Measurements from ENCODE around the gene ZNF282. TPM values are rescaled to one million over a fixed set of nuclear protein-coding genes. Genes with fewer than 3 reads are reported as not detected.

Gene ZNF282
- total and polyA plus RNA-seq, 3 experiments from 2014 or later, result 1.5 to 36.6 (median 35.8) TPM

DNA sequence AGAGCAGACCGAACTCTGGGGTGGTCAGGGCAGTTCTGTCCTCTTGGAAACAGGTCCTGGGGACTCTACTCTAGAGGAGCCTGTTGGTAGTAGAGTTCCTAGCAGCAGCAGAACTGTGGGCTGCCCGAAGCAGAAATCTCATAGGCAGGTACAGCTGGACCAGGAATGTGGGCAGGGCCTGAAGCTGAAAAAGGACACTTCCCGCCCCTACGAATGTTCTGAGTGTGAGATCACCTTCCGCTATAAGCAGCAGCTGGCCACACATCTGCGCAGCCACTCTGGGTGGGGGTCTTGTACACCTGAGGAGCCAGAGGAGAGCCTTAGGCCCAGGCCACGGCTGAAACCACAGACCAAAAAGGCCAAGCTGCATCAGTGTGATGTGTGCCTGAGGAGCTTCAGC is 58.3 kb downstream of the ZNF282 start:
- POLR2A ChIA-PET, result no interaction called here

DNA sequence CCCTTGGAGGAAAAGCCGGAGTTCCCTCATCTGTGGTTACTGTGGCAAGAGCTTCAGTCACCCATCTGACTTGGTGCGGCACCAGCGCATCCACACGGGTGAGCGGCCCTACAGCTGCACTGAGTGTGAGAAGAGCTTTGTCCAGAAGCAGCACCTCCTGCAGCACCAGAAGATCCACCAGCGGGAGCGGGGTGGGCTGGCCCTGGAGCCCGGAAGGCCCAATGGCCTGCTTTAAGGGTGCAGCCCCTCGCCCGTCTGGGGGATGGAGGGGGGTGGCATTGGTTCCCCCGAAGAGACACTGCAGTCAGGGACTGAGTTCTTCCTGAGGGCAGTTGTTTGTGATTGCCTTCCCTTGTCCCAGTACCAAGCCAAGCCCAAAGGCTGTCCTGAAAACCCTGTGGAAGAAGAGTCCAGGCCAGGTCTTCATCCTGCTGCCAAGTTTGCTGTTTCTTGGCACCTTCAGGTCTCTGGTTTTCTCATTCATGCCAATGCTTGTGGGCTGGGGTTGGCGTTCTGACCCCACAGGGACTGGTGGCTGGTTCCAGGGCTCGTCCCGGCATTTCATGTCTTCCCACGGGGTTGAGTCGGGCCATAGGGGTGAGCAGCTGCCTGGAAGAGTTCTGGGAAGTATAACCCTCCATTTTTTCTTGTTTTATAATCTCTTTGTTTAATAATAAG is 59.0 kb downstream of the ZNF282 start:
- Histone ChIP-seq H3K9me3 (ENCODE audit: low read length) (no peaks in the 10 kb centered on the region), H3K36me3 (ENCODE audit: insufficient read depth, low read length) (peaks cover 41% of the 10 kb centered on the region), H3K27me3 (ENCODE audit: insufficient read depth, low read length, poor library complexity, severe bottlenecking) (no peaks in the 10 kb centered on the region), H3K27ac (ENCODE audit: low read depth, low read length) (no peak overlapping the region), H3K4me1 (ENCODE audit: insufficient read depth, low read length) (no peaks in the 10 kb centered on the region), H3K4me3 (ENCODE audit: low read length) (no peak overlapping the region)
- Mint-ChIP-seq H3K36me3 (peaks cover 0 to 59% (median 16%) of the 10 kb centered on the region in 3 donors), H3K4me1 (peaks cover 0 to 8% (median under 1%) of the 10 kb centered on the region in 3 donors), H3K9me3 (no peaks in the 10 kb centered on the region), H3K27me3 (no peaks in the 10 kb centered on the region), H3K27ac (peak overlapping the region in 1 of 8 donors; percentile 43), H3K4me3 (no peak overlapping the region)
- ChIA-PET POLR2A (no interaction called here), CTCF (interaction anchor here (1.2 kb wide), 1 partner anchor 31 kb away, joined by 3 read pairs; no protein-coding TSS in a partner anchor)
- no peak for DNase-seq

More for the DNA sequence above, 58.3 kb downstream of the ZNF282 start:
- Histone ChIP-seq H3K27me3 (ENCODE audit: insufficient read depth, low read length, poor library complexity, severe bottlenecking) (no peaks in the 10 kb centered on the region), H3K27ac (ENCODE audit: low read depth, low read length) (no peak overlapping the region), H3K36me3 (ENCODE audit: insufficient read depth, low read length) (peaks cover 41% of the 10 kb centered on the region), H3K4me3 (ENCODE audit: low read length) (no peak overlapping the region), H3K4me1 (ENCODE audit: insufficient read depth, low read length) (no peaks in the 10 kb centered on the region), H3K9me3 (ENCODE audit: low read length) (no peaks in the 10 kb centered on the region)
- peaks cover 0 to 61% (median 16%) of the 10 kb centered on the region in 3 donors for H3K36me3 Mint-ChIP-seq
- CTCF ChIA-PET, result interaction anchor here (1.2 kb wide), 1 partner anchor 31 kb away, joined by 3 read pairs; no protein-coding TSS in a partner anchor
- no peak overlapping the region for H3K4me3 Mint-ChIP-seq
- no peaks in the 10 kb centered on the region for H3K27me3 Mint-ChIP-seq
- DNase-seq, result no peak
- no peak overlapping the region for H3K27ac Mint-ChIP-seq
- H3K9me3 Mint-ChIP-seq, result no peaks in the 10 kb centered on the region
- peaks cover 2 to 15% (median 6%) of the 10 kb centered on the region in 3 donors for H3K4me1 Mint-ChIP-seq

DNA sequence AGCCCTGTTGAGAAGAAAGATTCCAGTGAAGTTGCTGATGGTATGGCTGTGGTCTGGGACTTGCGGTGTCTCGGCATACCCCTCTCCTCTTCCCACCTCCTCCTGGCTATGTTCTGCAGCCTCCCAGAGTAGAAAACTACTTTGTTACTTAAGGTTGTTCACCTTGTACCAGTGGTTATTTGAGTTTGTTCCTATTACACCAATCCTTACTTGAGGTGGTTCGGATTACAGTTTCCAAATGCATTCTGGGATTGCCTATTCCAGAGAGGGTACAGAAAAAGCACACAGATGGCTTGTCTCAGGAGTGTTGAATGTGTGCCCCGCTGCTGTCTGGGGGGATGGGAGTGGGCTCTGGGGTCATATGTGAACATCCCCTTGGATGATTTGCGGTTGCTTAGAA is 59.8 kb downstream of the ZNF282 start:
- H3K27me3 ChIP-seq (ENCODE audit: insufficient read depth, low read length, poor library complexity, severe bottlenecking), result no peaks in the 10 kb centered on the region
- no peaks in the 10 kb centered on the region for H3K4me1 ChIP-seq (ENCODE audit: insufficient read depth, low read length)
- peaks cover 38% of the 10 kb centered on the region for H3K36me3 ChIP-seq (ENCODE audit: insufficient read depth, low read length)
- no peak overlapping the region for H3K27ac ChIP-seq (ENCODE audit: low read depth, low read length)
- no peak overlapping the region for H3K4me3 ChIP-seq (ENCODE audit: low read length)
- peak overlapping the region in 2 of 8 donors; percentile 19 to 51 for H3K27ac Mint-ChIP-seq
- no peak for DNase-seq
- H3K4me1 Mint-ChIP-seq, result peaks cover 0 to 8% (median 0%) of the 10 kb centered on the region in 3 donors
- H3K36me3 Mint-ChIP-seq, result peaks cover 0 to 56% (median 16%) of the 10 kb centered on the region in 3 donors
- POLR2A ChIA-PET, result no interaction called here
- CTCF ChIA-PET, result no interaction called here
- no peaks in the 10 kb centered on the region for H3K9me3 Mint-ChIP-seq
- H3K27me3 Mint-ChIP-seq, result no peaks in the 10 kb centered on the region
- no peak overlapping the region for H3K4me3 Mint-ChIP-seq
- H3K9me3 ChIP-seq (ENCODE audit: low read length), result no peaks in the 10 kb centered on the region

- Mint-ChIP-seq H3K4me3 (peak overlapping the region in 1 of 7 donors; percentile 31), H3K27ac (peak overlapping the region in 1 of 8 donors; percentile 54), H3K27me3 (no peaks in the 10 kb centered on the region), H3K9me3 (no peaks in the 10 kb centered on the region), H3K36me3 (peaks cover 0 to 48% (median 16%) of the 10 kb centered on the region in 3 donors), H3K4me1 (peaks cover 5 to 15% (median 6%) of the 10 kb centered on the region in 3 donors)
- Histone ChIP-seq H3K27me3 (ENCODE audit: insufficient read depth, low read length, poor library complexity, severe bottlenecking) (no peaks in the 10 kb centered on the region), H3K9me3 (ENCODE audit: low read length) (no peaks in the 10 kb centered on the region), H3K4me1 (ENCODE audit: insufficient read depth, low read length) (peaks cover 5% of the 10 kb centered on the region), H3K4me3 (ENCODE audit: low read length) (no peak overlapping the region), H3K36me3 (ENCODE audit: insufficient read depth, low read length) (peaks cover 32% of the 10 kb centered on the region), H3K27ac (ENCODE audit: low read depth, low read length) (no peak overlapping the region)
- CTCF ChIA-PET, result no interaction called here
- DNase-seq, result no peak
- POLR2A ChIA-PET, result no interaction called here
Measured at GRCh38 chr7:149256568-149256967, 61.2 kb downstream of the ZNF282 start.

DNA sequence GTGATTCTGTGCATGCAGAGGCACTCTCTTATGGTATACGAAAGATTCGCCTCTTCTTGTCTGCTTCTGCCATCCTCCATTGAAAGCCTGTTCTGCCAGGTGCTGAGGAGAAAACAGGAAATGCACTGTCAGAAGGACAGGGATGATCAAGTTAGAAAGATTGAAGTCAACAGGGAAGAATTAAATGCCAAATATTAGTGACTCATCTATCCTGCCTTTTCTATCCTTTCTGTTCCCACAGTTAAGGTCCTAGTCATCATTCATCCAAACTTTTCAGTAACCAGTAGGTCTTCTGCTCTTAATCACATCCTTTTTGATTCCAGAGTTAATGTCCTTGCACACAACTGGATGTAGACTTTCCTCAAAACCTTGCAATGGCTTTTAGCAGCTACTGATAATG is 61.8 kb downstream of the ZNF282 start:
- H3K4me1 Mint-ChIP-seq, result peaks cover 6 to 17% (median 8%) of the 10 kb centered on the region in 3 donors
- no peaks in the 10 kb centered on the region for H3K27me3 Mint-ChIP-seq
- POLR2A ChIA-PET, result no interaction called here

DNA sequence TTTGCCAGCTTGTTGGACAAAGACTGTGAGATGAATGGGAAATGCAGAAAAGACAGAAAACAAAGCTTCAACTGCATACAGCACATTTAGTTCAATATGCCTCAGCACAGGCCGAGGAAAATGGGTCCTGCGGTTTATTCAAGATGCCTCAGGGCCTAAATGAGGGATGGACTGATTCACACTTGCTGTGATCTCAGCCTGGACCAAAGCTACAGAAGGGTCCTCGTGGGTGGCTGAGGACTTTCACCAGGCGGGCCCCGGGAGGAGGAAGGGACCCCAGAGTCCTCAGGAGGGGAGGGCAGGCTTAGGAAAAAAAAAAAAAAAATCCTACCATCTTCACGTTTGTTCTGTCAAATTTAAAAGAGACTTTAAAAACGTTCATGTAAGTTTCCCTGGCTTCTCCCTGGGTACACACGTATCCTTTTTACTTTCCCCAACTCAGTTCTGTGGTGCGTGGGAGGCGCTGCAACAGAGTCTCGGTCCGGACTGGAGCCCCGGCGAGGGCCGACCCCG is 66.0 kb downstream of the ZNF282 start:
- peaks cover 0 to 26% (median 5%) of the 10 kb centered on the region in 3 donors for H3K36me3 Mint-ChIP-seq
- no peak for DNase-seq
- peak overlapping the region; percentile 87 to 97 (median 93) for H3K27ac Mint-ChIP-seq
- H3K27me3 Mint-ChIP-seq, result no peaks in the 10 kb centered on the region
- ChIA-PET POLR2A (interaction anchor here (0.5 to 2.1 kb wide), 5 partner anchors 23 to 364 kb away, joined by 3 to 26 read pairs (median 7); partner anchors contain the start of gene ZNF777), CTCF (interaction anchor here (0.6 to 3.9 kb wide), 19 partner anchors 10 to 235 kb away, joined by 3 to 46 read pairs (median 4); partner anchors contain the start of genes ZNF212, ZNF282 and ZNF398)
- Histone ChIP-seq H3K4me3 (ENCODE audit: low read length) (peak overlapping the region; percentile 75), H3K9me3 (ENCODE audit: low read length) (no peaks in the 10 kb centered on the region), H3K27ac (ENCODE audit: low read depth, low read length) (peak overlapping the region; percentile 50), H3K36me3 (ENCODE audit: insufficient read depth, low read length) (peaks cover 6% of the 10 kb centered on the region), H3K4me1 (ENCODE audit: insufficient read depth, low read length) (peaks cover 24% of the 10 kb centered on the region), H3K27me3 (ENCODE audit: insufficient read depth, low read length, poor library complexity, severe bottlenecking) (no peaks in the 10 kb centered on the region)
- no peaks in the 10 kb centered on the region for H3K9me3 Mint-ChIP-seq
- peak overlapping the region; percentile 79 to 89 (median 87) for H3K4me3 Mint-ChIP-seq
- peaks cover 27 to 50% (median 36%) of the 10 kb centered on the region in 3 donors for H3K4me1 Mint-ChIP-seq

More for the DNA sequence above, 61.8 kb downstream of the ZNF282 start:
- H3K27ac ChIP-seq (ENCODE audit: low read depth, low read length), result no peak overlapping the region
- peaks cover 6% of the 10 kb centered on the region for H3K4me1 ChIP-seq (ENCODE audit: insufficient read depth, low read length)
- CTCF ChIA-PET, result no interaction called here
- H3K36me3 ChIP-seq (ENCODE audit: insufficient read depth, low read length), result peaks cover 27% of the 10 kb centered on the region
- no peak overlapping the region for H3K4me3 ChIP-seq (ENCODE audit: low read length)
- no peaks in the 10 kb centered on the region for H3K27me3 ChIP-seq (ENCODE audit: insufficient read depth, low read length, poor library complexity, severe bottlenecking)
- peaks cover 0 to 43% (median 14%) of the 10 kb centered on the region in 3 donors for H3K36me3 Mint-ChIP-seq
- no peak overlapping the region for H3K4me3 Mint-ChIP-seq
- H3K27ac Mint-ChIP-seq, result peak overlapping the region in 3 of 8 donors; percentile 2 to 82 (median 21)
- H3K9me3 Mint-ChIP-seq, result no peaks in the 10 kb centered on the region
- no peak for DNase-seq
- H3K9me3 ChIP-seq (ENCODE audit: low read length), result no peaks in the 10 kb centered on the region

DNA sequence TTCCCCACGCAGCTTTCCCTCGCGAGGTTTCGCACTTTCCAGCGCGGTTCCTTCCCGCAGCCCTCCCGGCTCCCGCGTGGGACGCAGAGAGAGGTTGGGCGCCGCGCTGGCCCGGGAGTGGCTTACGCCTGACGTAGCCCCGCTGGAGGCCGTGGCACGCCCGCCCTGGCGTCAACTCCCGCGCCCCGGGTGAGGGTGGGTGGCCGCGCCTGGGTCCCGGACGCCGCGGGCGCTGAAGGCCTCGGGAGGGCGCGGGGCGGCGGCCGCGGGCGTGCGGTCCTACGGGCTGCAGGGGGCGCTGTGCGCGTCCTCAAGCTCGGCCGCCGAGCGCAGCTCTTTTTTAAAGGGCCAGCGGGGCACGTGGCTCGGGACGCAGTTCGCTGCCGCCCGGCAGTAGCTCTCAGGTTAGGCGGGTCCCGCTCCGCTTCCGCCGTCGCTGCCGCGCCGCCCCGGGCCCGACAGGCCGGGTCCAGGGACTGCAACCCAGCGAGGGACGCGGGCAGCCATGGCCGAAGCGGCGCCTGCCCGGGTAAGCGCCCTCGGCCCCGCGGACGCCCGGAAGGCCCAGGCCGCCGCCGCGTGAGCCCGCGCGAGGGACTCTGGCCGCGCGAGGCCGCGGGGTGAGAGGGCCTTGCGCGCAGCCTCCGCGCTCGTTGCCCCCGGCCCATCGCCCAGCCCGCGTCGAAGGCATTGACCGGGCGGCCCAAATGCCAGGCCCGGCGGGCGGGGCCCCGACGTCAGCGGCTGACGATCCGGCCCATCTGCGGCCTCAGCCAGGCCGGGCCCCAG is 66.7 kb downstream of the ZNF282 start, which contains the start of gene ZNF783:
ZNF783 (plus strand) TSS at position 368 of the 789 bp plus-strand sequence; CDS start at position 506, 138 bp downstream.
- peak within 1 kb of the TSS; percentile 50 for H3K27ac ChIP-seq (ENCODE audit: low read depth, low read length)

More for the DNA sequence above, 66.7 kb downstream of the ZNF282 start, which contains the start of gene ZNF783:
- no peaks in the 10 kb centered on the region for H3K9me3 Mint-ChIP-seq
- Histone ChIP-seq H3K36me3 (ENCODE audit: insufficient read depth, low read length) (peaks cover 11% of the 10 kb centered on the region), H3K4me1 (ENCODE audit: insufficient read depth, low read length) (peaks cover 24% of the 10 kb centered on the region), H3K4me3 (ENCODE audit: low read length) (peak within 1 kb of the TSS; percentile 75), H3K9me3 (ENCODE audit: low read length) (no peaks in the 10 kb centered on the region), H3K27me3 (ENCODE audit: insufficient read depth, low read length, poor library complexity, severe bottlenecking) (no peaks in the 10 kb centered on the region)
- CTCF ChIA-PET, result interaction anchor here (0.6 to 3.9 kb wide), 23 partner anchors 11 to 234 kb away, joined by 3 to 46 read pairs (median 4); partner anchors contain the start of genes ZNF212, ZNF282 and ZNF398
- peak within 1 kb of the TSS; percentile 84 to 89 (median 87) for H3K4me3 Mint-ChIP-seq
- DNase-seq, result peak; percentile 75 to 91 (median 87)
- H3K4me1 Mint-ChIP-seq, result peaks cover 27 to 52% (median 36%) of the 10 kb centered on the region in 3 donors
- H3K27ac Mint-ChIP-seq, result peak within 1 kb of the TSS; percentile 87 to 97 (median 93)
- H3K36me3 Mint-ChIP-seq, result peaks cover 4 to 28% (median 6%) of the 10 kb centered on the region in 3 donors
- no peaks in the 10 kb centered on the region for H3K27me3 Mint-ChIP-seq
- POLR2A ChIA-PET, result interaction anchor here (1.1 to 2.1 kb wide), 4 partner anchors 22 to 363 kb away, joined by 4 to 26 read pairs (median 8); partner anchors contain the start of gene ZNF777

All from CD8-positive, alpha-beta memory T cell (primary cell).